ENCODE data around the gene PRDM16.
"Not testable (repeated sequence)": the region's sequence is repeated elsewhere in the genome, so short reads cannot be mapped to it uniquely, and the experiment has no call there.

Gene PRDM16

DNA sequence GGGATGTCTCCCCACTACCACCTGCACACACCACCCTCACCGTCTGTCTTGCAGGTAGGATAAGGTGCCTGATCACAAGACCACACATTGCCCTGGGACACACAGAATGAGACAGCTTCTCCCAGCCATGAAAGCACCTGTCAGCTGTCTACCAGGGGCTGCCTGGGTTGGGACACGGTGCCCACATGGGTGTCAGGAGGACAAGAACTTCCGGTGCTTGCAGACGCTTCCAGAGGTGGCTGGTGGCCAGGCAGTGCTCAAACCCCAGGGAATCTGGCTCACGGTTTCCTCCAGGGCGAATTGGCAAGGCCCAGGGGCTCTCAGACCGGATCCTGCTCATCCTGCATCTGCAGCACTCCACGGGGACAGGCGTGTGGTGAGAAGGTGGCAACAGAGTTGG lies 202.9 kb downstream of the PRDM16 start:
- no peak for DNase-seq

DNA sequence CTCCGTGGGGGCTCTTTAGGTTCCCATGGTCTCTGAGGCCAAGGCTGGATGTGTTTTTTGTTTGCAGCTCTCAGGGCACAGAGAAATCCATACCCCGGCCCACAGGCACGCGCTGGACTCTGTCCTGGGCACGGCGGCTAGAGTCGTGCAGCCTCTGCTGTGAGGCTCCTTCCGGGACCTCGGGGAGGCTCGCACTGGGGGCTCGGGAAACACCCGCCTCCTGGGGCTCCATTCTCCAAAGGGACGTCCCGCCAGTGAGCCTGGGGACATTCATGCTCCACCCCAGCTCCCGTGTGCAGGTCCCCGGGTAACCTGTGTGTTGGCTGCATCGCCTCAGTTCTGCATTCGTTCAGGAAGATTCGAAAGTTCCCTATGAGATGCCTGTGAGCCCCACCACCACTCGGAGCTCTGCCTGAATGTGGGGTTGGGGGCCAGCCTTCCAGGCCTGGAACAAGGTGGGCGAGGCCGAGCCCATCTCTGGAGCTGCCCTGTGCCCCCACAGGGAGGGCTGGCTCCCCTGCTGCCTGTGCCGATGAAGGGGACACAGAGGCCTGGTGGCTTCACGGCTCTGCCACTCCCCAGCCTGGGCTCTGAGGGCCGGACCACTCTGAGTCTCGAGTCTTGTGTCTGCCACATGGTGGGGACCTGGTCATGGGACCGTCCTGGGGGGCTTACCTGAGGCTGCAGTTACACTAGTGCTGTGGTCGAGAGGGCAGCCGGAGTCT lies 203.5 kb downstream of the PRDM16 start:
- no peak for DNase-seq

DNA sequence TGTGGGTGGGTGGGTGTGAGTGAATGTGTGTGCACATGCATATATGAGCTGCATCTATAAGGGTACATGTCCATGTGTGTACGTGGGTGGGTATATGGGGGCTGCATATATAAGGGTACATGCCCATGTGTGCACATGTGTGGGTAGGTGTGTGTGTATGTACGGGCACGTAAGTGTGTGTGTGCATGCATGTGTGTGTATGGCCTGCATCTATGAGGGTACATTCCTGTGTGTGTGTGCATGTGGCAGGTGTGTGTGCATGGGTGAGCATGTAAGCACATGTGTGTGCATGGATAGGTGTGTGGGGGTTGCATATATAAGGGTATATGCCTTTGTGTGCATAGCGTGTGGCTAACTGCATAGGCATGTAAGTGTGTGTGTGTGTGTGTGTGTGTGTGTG lies 204.4 kb downstream of the PRDM16 start:
- no peak for DNase-seq

DNA sequence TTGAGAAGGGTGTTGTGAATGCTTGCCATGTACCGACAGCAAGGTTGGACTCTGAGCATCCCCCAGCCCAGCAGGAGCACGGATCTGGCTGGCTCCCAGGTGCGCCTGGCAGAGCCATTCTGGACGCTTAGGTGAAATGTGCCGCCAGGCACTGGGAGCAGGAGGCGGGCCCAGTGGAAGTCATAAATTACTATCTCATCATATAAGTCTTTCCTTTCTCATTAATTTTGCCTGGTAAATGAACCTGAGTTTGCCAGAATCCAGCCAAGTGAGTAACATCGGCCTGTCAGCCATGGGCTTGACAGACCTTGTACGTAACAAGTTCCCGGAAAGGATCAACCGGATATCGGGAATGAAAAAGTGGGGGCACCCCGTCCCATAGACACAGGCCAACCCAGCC lies 206.0 kb downstream of the PRDM16 start:
- DNase-seq = no peak

DNA sequence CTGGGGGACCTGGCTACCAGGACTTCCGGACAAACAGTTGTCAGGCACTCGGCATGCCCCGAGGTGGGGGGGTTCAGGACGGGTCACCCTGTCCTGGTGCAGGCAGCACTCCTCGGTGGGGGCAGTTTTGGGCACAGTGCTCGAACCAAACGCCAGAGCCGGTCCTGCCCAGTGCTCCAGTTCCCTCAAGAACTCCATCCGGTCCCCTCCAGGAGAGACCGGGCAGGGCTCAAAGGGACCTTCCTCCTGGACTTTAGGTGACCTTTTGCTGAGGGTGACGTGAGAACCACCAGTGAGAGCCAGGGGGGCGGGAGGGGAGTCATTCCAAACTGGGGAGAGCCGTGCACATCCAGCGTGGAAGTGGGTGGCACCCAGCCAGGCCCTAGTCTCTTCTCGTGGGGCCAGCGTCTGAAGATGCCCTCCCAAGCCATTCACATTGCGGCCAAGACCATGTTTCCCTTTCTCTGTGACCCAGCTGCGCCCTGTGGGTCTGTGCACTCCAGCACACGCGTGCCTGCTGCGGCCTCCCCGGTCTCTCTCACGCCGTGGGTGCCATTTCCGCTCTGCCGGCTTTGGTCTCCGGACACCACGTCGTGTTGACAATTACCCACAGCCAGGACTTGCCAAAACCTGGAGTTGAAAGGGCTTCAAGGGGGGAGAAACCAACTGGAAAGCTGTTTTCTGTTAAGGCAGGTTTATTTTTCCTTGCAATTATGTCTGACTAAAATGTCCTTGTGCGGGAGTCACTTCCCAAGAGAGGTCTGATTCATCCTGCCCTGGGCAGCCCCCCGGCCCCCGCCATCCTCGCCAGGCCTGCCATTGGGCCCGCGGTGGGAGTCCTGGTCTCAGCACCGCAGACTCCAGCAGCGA lies 206.7 kb downstream of the PRDM16 start:
- DNase-seq = no peak

DNA sequence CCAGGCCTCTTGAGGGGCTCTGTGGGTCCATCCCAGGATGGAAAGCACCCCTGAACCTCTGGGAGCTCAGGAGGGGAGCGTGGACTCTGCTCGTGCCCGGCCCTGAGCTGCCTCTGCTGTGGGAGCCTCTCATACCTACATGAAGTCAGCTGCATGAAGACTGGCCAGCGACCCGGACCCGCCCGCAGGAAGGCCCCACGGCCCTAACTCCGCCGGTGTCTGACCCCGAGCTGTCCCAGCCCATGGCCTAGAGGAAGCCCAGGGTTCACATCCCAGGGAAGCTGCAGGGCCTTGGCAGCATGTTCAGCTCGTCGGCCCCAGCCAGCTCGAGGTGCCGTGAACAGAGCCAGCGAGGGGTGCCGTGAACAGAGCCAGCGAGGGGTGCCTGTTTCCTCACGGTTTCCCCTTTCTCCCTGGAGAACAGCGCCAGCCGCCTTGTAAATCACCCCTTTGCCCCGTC lies 207.4 kb downstream of the PRDM16 start:
- DNase-seq = no peak

DNA sequence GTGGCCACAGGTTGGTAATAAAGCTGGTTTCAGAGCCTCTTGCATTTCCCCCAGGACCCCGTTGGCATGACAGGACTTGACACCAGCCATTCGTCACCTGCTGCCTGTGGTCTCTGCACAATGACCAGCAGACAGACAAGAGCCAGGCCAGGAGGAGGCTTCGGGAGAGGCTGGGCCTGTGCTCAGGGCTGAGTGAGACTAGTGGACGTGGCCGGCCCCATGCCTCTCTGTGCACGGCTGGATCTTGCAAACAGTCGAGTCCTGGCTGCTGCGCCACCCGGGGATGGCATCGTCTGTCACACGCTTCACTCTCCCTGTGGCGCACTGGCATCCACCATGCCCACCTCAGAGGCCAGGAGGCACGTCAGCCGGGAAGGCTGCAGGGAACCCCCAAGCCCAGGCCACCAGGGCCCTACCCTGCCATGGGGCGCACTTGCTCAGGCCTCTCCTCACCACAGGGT lies 208.0 kb downstream of the PRDM16 start:
- DNase-seq = no peak

DNA sequence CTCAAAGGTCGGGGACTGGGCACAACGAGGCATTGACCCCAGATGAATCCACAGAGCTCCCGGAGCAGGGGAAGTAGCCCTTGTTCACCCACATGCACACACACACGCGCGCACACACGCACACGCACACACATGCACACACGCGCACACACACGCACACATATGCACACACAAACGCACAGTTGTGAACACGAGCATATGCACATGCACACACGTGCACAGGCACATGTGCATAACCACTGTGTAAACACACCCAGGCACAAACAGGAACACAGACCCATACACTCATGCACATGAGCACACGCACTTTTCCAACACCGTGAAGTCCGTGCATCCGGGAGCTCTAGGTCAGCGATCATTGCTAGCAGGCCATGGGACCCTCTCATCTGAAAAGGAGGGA lies 208.6 kb downstream of the PRDM16 start:
- no peak for DNase-seq

DNA sequence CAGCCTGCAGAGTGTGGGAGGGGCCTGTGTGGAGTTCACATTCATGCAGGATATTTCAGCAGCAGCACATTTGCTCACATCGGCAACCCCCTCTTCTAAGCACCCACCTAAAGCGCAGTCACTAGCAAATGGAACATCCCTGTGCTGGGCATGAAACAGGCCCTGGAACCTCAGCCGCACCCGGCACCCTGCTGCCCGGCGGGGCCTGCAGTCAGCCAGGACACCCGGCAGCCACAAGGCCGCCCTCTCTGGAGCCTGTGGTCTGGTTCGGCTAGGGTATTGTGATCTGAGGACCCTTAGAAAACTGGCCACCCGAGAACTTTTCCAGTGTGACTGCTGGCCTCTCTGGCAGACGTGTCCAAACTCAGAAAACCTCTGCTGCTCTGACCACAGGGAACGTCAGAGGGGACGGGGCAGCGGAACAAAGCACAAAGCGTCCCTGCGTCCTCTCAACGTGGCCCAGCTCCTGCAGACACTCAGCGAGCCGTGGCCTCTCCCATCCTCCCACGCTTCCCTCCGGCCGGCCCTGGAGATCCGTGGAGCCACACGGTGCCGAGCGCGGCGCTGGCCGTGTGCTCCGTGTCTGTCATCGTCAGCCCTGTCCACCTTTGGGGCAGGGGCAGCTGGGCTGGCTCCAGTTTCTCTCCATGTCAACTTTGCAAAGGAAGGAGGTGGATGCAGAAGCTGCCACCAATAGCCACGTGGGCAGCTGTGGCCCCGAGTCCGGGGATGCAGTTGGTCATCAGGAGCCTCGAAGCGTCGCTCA lies 209.6 kb downstream of the PRDM16 start:
- DNase-seq = no peak

DNA sequence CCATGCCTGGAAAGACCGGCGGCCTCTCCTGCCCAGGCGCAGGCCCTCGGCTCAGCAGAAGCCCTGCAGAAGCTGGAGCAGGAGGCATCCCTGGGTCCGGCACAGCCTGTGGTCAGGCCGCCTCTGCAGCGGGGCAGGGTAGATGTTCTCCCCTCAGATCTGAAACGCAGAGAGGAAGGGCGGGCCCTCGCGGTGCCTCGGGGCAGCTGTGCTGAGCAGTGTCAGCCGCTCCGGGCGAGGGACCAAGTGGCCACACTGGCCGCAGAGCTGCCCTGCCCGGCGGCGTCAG lies 210.1 kb downstream of the PRDM16 start:
- DNase-seq = no peak

DNA sequence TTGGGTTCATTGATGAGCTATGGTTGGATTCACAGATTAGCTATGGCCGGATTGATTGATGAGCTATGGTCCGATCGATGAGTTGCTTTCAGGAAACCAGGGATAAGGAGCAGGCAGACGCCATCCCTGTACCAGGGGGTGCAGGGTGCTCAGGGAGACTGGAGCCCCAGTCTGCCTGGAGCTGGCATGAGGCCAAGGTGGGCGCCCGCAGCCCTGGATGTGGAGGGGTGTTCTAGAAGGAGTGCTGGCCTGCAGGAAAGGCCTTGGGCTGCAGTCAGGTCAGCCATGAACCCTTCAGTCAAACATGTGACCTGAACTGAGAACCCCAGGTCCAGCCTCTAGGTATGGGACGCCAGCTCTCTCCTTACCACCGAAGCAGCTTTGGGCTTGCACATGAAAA lies 212.7 kb downstream of the PRDM16 start:
- DNase-seq = no peak

DNA sequence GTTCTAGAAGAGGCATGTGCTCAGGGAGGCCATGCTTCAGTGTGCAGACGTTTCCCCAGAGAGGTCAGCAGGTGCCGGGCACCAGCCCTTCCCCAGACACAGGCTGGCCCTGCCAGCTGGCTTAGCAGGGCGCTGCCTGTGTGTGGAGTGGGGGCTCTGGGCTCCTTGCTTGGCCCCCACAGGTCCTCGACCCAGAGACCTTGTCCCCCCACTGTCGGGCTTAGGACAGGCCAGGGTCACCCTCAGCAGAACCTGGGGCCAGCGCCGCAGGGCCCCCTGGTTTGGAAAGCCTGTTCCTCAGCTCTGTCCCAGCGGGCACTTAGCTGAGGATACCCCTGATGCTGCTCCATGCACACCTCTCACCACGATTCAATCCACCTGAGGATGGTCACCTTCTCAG lies 213.2 kb downstream of the PRDM16 start:
- no peak for DNase-seq

DNA sequence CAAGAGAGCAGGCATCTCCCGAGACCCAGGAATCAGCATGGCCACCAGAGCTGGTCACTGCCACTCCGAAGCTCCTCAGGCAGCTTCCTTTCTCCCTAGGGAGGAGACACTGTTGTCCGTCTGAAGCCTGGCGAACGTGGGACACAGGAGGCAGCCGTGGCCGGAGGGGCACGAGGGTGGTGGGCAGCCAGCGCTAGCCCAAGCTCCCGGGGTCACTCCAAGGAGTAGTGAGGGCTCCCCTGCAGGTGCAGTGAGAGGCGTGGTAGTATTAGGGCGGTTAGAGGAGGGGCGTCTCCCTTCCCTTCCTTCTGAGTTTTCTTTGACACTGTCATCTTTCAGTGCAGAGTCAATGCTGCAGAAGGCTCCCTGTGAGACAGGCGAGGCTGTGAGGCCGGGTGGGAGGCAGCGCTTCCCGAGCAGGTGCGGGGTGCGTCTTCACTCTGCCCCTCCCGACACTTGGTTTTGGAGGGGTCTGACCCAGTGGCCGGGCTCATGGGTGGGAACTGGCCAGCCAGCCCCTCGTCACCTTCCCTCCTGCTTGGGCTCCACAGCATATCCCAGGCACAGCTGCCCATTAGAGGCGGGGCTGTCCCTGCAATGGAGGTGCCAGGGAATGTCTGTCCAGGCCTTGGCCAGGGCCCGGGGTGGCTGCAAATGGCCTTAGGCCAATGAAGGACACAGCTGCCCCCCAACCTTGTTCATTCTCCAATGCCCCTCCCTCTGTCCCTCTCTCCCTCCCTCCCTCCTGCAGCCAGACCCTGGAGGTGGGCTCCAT lies 213.8 kb downstream of the PRDM16 start:
- DNase-seq = no peak

DNA sequence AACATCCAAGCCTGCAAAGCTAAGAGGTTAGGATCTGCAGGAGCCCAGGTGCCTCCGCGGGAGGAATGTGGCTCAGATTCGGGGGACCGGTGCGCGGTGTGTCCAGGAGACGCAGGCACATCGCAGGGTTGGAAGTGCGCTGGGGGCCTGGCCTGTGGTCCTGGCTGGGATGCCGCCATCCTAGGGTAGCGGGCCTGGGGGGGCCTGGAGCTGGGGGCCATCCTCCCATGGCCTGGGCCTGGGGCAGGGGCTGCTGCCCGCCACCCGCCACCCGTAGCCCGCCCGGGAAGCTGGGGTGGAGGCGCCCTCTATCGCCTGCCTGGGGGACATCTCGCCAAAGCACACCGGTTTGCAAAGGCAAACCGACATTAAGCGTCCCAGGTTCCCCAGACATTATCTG lies 214.8 kb downstream of the PRDM16 start:
- DNase-seq = no peak

DNA sequence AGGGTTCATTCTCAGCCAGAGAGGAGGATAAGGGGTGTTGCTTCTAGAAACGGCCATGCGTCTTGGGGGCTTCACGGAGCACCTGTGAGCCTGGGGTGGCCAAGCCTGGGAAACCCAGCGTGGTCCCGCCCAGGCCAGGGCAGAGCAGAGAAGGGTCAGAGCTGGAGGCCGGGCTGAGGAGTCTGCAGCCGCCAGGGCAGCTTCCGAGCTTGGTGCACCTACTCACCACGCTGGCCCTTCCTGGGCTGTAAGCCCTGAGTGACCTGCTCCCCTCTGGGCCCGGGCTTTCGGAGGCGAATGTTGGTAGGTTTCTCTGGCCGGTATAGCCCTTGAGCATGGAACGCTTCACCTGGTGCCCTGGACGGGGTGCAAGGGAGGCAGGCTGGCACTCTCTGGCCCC lies 215.7 kb downstream of the PRDM16 start:
- DNase-seq = no peak

DNA sequence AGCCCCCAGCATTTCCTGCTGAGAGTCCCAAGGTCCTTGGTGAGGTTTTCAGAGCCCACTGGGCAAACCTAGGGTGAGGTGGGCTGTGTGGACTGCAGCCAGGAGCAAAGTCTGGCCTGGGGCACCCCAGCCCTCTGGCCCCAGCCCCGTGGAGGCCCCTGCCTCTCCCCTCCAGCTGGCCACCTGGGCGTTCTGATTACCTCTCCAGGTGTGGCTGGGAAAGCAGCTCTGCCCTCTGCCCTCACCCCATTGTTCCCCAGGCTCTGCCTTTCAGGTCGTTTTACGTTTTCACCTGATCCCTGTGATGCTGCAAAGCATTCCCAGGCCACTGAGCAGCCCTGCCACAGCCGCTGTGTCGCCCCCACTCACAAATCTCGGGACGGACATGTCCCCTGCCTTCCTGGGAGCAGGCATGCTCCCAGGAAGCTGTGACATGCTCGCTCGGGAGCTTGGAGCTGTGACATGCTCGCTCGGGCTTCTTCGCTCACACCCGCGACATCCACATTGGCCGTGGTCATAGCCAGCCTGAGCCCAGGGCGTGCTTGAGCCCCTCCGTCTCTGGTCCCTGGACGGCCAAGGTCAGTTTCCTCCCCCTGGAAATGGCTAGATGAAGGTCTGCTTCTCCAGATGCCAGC lies 216.2 kb downstream of the PRDM16 start:
- no peak for DNase-seq

DNA sequence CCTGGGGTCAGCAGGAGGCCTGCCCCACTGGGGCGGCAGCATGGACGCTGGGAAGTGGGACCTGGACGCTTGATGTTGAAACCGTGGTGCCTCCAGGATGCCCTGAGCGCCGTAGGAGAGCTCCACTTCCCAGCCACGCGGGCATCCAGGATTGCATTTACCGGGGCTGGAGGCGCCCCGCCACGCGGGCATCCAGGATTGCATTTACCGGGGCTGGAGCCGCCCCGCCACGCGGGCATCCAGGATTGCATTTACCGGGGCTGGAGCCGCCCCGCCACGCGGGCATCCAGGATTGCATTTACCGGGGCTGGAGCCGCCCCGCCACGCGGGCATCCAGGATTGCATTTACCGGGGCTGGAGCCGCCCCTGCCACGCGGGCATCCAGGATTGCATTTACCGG lies 218.1 kb downstream of the PRDM16 start:
- not testable (repeated sequence) for DNase-seq

DNA sequence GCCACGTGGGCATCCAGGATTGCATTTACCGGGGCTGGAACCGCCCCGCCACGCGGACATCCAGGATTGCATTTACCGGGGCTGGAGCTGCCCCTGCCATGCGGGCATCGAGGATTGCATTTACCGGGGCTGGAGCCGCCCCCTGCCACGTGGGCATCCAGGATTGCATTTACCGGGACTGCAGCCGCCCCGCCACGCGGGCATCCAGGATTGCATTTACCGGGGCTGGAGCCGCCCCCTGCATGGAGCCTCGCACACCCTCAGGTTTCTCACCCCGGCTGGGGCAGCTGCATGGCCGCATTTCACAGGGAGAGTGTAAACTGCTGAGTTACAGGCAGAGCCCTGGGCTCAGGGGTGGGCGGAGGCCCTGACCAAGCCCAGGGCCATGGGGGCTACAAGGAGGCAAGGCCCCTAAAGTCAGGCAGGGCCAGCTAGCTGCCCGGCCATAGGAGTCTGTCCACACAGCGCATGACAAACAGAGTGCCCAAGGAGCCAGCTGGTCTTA lies 218.7 kb downstream of the PRDM16 start:
- no peak for DNase-seq

DNA sequence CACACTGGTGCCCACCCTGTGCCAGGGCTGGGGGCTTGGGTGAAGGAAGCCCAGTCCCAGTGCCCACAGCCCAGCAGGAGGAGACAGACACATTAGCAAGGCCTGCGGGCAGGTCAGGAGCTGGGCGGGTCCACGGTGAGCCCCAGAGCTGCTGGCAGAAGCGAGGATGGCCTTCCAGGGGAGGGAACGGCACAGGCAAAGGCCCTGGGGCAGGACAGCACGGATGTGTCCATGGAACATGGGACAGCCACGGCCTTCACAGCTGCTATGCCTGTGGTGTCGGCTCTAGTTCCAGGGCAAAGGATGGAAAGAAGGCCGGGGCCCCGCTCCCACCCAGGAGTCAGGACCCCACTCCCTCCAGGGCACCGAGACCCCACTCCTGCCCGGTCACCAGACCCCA lies 220.5 kb downstream of the PRDM16 start:
- no peak for DNase-seq

DNA sequence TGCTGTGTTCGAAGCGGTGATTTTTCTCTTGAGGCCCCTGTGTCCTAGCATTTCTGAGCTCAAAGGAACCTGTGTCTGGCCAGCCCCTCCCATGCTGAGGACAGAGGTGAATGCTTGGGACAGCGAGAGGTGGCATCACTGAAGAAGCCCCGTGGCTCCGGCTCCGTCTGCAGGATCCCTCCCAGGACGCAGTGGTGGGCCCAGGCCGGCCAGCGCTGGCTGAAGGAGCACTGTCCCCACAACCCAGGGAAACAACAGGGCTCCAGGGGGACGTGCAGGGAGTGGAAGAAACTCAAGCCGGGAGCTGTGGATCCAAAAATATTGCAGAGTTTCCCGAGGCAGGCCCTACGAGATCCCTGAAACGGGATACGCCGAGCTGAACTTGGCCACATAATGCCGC lies 221.4 kb downstream of the PRDM16 start:
- DNase-seq = no peak

DNA sequence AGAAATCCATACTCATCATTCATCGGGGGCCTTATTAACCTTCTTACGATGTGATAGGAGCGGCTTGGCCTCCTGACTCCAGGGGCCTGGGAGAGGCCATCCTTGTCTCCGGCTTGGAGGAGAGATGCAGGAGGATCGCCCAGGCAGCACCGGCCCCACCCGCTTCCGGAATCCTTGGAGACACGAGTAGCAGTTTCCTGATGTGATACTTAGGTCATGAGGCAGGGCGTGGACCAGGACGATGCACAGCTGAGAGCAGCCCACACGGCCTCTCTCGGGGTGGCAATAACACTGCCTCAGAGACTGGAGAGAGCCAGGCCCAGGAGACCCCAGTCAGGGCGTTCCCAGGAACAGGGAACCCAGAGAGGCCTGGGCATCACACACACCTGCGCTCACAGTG lies 221.9 kb downstream of the PRDM16 start:
- DNase-seq = no peak

DNA sequence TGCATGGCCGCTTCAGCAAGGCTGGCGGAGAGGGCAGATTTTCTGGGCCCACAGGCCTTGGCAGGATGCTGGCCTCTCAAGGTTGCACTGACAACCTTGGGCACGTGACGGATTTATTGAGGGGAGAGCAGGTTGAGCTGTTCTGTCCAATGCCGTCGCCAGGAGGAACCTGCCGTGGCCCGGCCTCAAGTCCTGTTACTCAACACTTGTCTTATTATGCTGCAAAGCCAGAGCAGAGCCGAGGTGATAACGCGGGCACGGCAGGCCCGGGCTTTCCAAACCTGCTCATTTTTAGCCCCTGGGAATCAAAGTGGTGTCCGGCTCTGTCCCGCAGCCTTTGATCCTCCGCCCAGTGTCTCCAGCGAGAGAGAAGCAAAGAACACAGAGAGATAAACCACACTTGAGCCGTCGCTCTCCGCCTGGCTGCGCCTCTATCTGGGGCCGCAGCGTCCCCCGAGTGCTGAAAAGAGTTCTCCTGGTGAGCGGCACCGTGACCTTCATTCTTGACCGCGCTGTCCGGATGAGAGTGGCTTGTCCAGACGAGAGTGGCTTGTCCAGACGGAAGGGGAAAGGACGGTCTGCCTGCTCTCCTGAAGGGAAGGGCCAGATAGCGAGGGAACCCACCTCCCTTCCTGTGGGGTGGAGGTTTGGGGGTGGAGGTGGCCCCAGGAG lies 223.2 kb downstream of the PRDM16 start:
- DNase-seq = no peak

Measured in CD4-positive, alpha-beta T cell treated with Interleukin-6 for 4 hours (primary cell).